ENCODE data around the gene MTG1.

DNA sequence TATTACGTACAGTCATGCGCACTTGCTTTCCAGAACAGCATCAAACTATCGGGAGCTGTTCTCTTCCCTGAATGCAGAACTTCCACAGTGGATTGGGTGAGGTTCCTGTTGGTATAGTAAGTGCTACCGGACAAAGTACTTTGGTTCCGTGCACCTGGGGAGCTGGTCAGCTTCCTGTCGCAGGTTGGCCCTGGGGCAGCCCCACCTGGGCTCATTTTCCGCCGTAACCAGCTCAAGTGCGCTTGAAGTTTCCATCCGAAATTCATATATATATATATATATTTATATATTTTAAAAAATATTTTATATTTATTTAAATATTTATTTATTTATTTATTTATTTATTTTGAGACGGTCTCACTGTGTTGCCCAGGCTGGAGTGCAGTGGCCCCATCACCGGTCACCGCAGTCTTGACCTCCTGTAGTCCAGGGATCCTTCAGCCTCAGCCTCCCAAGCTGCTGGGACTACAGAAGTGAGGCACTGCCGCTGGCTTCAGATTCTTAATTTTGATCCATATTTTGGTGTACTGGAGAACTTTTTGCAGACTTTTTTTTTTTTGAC, 66.3 kb downstream of the MTG1 start:
- TF ChIP-seq, protein P1, sequence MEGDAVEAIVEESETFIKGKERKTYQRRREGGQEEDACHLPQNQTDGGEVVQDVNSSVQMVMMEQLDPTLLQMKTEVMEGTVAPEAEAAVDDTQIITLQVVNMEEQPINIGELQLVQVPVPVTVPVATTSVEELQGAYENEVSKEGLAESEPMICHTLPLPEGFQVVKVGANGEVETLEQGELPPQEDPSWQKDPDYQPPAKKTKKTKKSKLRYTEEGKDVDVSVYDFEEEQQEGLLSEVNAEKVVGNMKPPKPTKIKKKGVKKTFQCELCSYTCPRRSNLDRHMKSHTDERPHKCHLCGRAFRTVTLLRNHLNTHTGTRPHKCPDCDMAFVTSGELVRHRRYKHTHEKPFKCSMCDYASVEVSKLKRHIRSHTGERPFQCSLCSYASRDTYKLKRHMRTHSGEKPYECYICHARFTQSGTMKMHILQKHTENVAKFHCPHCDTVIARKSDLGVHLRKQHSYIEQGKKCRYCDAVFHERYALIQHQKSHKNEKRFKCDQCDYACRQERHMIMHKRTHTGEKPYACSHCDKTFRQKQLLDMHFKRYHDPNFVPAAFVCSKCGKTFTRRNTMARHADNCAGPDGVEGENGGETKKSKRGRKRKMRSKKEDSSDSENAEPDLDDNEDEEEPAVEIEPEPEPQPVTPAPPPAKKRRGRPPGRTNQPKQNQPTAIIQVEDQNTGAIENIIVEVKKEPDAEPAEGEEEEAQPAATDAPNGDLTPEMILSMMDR (IDR thresholded peaks at IDR 0.05), result no peak
- no peak for TF ChIP-seq EZH2 (IDR thresholded peaks at IDR 0.05; ENCODE audit: borderline replicate concordance, insufficient read depth, low read depth, low read length, poor library complexity, severe bottlenecking)

Measured in B cell (primary cell).